HG03280 (cell line): ENCODE measurements around the gene PCGF5.
"Not testable (repeated sequence)": the region's sequence is repeated elsewhere in the genome, so short reads cannot be mapped to it uniquely, and the experiment has no call there.

Experiments
- ATAC-seq: cut with Tn5 transposase; IDR thresholded peaks from one replicate; pipeline ENCODE4 v1.9.1; 2021; ENCODE audit warnings: mild to moderate bottlenecking, moderate library complexity; ENCODE audit not compliant: unreplicated experiment

Gene PCGF5

DNA sequence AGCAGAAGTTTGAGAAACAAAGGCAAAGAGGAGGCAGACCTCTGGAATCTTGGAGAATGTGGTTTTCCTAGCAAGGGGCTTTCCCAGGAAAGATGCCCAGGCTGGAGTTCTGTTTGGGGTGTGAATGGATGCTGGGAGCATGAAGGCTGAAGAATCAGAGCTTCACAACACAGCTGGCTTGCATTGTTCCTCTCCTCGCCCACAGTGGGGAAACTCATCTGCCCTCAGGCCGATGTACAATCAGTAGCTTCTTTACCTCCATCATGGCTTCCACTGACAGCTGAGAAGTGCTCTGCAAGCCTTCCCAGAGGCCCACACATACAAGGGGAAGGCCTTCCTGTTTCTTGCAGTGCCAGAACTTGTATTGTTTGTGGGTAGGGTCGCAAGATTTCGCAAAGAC is 98.9 kb downstream of the PCGF5 start:
- no peak for ATAC-seq

DNA sequence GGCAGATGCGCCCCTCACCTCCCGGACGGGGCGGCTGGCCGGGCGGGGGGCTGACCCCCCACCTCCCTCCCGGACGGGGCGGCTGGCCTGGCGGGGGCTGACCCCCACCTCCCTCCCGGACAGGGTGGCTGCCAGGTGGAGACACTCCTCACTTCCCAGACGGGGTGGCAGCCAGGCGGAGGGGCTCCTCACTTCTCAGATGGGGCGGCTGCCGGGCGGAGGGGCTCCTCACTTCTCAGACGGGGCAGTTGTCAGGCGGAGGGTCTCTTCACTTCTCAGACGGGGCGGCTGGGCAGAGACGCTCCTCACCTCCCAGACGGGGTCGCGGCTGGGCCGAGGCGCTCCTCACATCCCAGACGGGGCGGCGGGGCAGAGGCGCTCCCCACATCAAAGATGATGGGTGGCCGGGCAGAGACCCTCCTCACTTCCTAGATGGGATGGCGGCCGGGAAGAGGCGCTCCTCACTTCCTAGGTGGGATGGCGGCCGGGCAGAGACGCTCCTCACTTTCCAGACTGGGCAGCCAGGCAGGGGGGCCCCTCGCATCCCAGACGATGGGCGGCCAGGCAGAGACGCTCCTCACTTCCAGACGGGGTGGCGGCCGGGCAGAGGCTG is 102.9 kb downstream of the PCGF5 start:
- not testable (repeated sequence) for ATAC-seq

DNA sequence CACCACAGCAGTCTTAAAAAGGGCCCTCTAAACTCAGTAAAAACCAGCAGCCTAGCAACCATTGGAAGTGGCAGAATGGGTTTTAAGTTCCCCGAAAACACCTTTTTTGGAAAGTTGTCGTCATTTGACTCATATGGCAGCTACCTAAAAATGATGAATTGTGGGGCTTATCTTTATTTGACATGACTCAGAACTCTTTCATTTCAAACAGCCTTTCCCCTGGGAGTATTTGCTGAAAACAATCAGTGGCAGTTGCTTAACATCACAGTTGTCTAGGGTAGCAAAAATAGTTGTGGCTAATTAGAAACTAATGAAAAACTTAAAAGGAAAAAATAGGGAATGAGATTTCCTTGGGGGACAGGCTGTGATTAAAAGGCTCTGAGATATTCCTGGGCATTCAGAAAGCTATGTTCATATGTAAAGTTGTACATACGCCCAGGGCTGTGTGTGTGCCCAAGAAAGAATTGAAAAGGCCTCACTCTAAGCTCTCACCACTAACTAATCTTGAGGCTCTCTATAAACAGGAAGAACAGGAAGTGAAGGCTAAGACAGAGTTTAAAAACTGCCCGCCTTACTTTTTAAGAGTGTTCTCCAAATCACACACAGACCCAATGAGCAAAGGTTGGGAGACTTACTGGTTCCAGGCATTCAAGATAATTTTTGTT is 108.0 kb downstream of the PCGF5 start:
- no peak for ATAC-seq
